MM.1S (cell line): Measurements from ENCODE around the gene TIFAB.

Experiments used
- DNase-seq: peaks from one replicate; pipeline ENCODE4 v3.0.0-alpha.2; 2015
- H2AFZ ChIP-seq: fragments of 300-600 bp; sonication (generic); 2 replicates; pipeline ENCODE4 v1.6.0; 2016; ENCODE audit warnings: antibody characterized with exemption, low read length
- H3F3A ChIP-seq: fragments of 300-600 bp; sonication (generic); 2 replicates; pipeline ENCODE4 v1.6.1; 2016; ENCODE audit warnings: mild to moderate bottlenecking, antibody characterized with exemption, low read length, moderate library complexity, mixed read lengths; ENCODE audit not compliant: insufficient read depth
- H3K27ac ChIP-seq: fragments of 300-600 bp; sonication (generic); 2 replicates; pipeline ENCODE4 v1.5.1; 2016; ENCODE audit warnings: mild to moderate bottlenecking, low read length
- H3K27me3 ChIP-seq: fragments of 300-600 bp; sonication (generic); replicated peaks from 2 replicates; pipeline ENCODE4 v1.6.0; 2016; ENCODE audit warnings: low read length; ENCODE audit not compliant: insufficient read depth
- H3K36me3 ChIP-seq: fragments of 300-600 bp; sonication (generic); replicated peaks from 2 replicates; pipeline ENCODE4 v1.6.1; 2016; ENCODE audit warnings: mild to moderate bottlenecking, low read length, mixed read lengths; ENCODE audit not compliant: insufficient read depth
- H3K4me1 ChIP-seq: fragments of 300-600 bp; sonication (generic); 2 replicates; pipeline ENCODE4 v1.6.1; 2016; ENCODE audit warnings: low read length, mixed read lengths
- H3K4me2 ChIP-seq: fragments of 300-600 bp; sonication (generic); 2 replicates; pipeline ENCODE4 v1.6.0; 2016; ENCODE audit warnings: low read depth, low read length
- H3K4me3 ChIP-seq: fragments of 300-600 bp; sonication (generic); 2 replicates; pipeline ENCODE4 v1.5.1; 2016; ENCODE audit warnings: low read length, mixed read lengths
- H3K79me2 ChIP-seq: fragments of 300-600 bp; sonication (generic); 2 replicates; pipeline ENCODE4 v1.6.1; 2016; ENCODE audit warnings: mixed run types, low read length, mixed read lengths
- H3K9ac ChIP-seq: fragments of 300-600 bp; sonication (generic); 2 replicates; pipeline ENCODE4 v1.6.1; 2016; ENCODE audit warnings: low read length, mixed read lengths
- H3K9me2 ChIP-seq: fragments of 300-600 bp; sonication (generic); replicated peaks from 2 replicates; pipeline ENCODE4 v1.6.1; 2016; ENCODE audit warnings: mild to moderate bottlenecking, low read length, mixed read lengths; ENCODE audit not compliant: insufficient read depth
- H3K9me3 ChIP-seq: fragments of 300-600 bp; sonication (generic); replicated peaks from 2 replicates; pipeline ENCODE4 v1.6.1; 2016; ENCODE audit warnings: mild to moderate bottlenecking, low read length, mixed read lengths; ENCODE audit not compliant: insufficient read depth
- H4K20me1 ChIP-seq: fragments of 300-600 bp; sonication (generic); 2 replicates; pipeline ENCODE4 v1.6.1; 2016; ENCODE audit warnings: mild to moderate bottlenecking, low read length, moderate library complexity, mixed read lengths; ENCODE audit not compliant: insufficient read depth
- EZH2 ChIP-seq: fragments of 300-600 bp; sonication (generic); optimal IDR thresholded peaks from 2 replicates; pipeline ENCODE3; 2017; ENCODE audit warnings: low read depth, mild to moderate bottlenecking, antibody characterized with exemption, low read length, mixed read lengths
- EZH2phosphoT487 ChIP-seq: fragments of 300-600 bp; sonication (generic); IDR thresholded peaks from 2 replicates; pipeline ENCODE4 v1.6.1; 2018; ENCODE audit warnings: antibody characterized with exemption, low read length
- TF ChIP-seq, protein P1 (sequence below): fragments of 300-600 bp; sonication (generic); IDR thresholded peaks from 2 replicates; pipeline ENCODE4 v1.5.1; 2016; ENCODE audit warnings: antibody characterized with exemption, low read length, mixed read lengths

The TIFAB gene

DNA sequence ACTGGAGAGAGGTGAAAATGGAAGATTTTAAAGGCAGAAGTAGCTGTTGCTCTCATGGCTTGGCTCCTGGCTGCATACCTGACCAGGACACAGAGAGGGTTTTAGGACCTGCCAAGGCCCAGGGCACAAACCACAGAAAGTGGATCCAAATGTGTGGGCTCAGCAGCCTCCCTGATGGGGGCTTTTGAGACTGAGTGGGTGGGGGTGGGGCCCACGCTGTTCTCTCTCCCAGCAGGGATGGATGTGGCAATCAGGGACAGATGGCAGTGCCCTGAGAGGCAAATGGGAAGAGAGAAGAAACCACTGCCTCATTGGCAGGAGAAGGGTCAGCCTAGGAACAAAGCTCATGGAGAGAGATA, 34.9 kb upstream of the TIFAB start:
- H3K4me1 ChIP-seq = no peaks in the 10 kb centered on the region
- no peak for DNase-seq
- H3K9me2 ChIP-seq = no peaks in the 10 kb centered on the region
- no peaks in the 10 kb centered on the region for H3K79me2 ChIP-seq
- H3K9me3 ChIP-seq = no peaks in the 10 kb centered on the region
- TF ChIP-seq, protein P1, sequence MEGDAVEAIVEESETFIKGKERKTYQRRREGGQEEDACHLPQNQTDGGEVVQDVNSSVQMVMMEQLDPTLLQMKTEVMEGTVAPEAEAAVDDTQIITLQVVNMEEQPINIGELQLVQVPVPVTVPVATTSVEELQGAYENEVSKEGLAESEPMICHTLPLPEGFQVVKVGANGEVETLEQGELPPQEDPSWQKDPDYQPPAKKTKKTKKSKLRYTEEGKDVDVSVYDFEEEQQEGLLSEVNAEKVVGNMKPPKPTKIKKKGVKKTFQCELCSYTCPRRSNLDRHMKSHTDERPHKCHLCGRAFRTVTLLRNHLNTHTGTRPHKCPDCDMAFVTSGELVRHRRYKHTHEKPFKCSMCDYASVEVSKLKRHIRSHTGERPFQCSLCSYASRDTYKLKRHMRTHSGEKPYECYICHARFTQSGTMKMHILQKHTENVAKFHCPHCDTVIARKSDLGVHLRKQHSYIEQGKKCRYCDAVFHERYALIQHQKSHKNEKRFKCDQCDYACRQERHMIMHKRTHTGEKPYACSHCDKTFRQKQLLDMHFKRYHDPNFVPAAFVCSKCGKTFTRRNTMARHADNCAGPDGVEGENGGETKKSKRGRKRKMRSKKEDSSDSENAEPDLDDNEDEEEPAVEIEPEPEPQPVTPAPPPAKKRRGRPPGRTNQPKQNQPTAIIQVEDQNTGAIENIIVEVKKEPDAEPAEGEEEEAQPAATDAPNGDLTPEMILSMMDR = no peak
- TF ChIP-seq EZH2phosphoT487 (no peak), EZH2 (no peak)
- no peak overlapping the region for H3K4me2 ChIP-seq
- no peak overlapping the region for H2AFZ ChIP-seq
- H3K4me3 ChIP-seq = no peak overlapping the region
- no peaks in the 10 kb centered on the region for H3K36me3 ChIP-seq
- peaks cover 26% of the 10 kb centered on the region; the same call in 1 of the 2 replicates for H3K27me3 ChIP-seq
- H3F3A ChIP-seq = no peaks in the 10 kb centered on the region
- H3K27ac ChIP-seq = no peak overlapping the region
- no peaks in the 10 kb centered on the region for H4K20me1 ChIP-seq
- no peak overlapping the region for H3K9ac ChIP-seq

DNA sequence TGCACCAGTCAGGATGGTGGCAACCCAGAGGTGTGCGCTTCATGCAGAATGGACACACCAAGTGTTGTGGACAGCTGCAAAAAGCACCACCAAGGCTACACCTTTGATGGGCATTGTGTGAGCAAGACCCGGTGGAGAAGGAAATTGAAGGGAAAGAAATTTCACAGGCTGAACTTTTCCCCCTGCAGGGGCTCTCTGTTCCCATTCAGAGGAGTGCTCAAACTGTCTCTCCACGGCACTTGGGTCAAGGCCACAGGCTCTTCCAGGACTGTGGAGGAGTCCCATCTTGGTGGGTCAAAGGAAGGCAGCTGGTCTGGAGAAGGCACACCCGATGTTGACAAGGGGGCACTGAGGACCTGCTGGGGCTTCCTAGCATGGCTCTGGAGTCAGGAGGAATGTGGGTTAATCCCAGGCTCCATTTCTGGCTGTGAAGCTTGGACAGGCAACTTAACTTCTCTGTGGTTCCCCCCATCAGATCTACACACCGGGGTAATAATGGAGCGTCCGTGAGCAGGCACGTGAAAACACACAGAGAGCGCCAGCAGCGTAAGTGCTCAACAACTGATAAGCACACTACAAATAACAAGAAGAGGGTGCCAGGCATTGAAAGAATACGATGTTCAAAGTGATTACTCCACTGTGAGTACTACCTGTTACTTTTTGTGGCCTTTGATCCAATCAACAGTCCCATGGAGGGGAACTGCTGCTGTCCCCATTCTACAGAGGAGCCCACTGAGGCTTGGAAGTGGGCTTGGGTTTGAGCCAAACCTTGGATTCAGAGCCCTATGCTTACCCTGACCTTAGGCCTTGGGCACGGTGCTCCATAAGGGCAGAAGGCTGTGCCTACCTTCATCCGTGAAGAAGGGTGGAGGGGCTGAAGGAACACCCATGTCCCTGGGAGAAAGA, 34.2 kb upstream of the TIFAB start:
- Histone ChIP-seq H3K4me3 (no peak overlapping the region), H3K9me2 (no peaks in the 10 kb centered on the region), H3K79me2 (no peaks in the 10 kb centered on the region), H2AFZ (no peak overlapping the region), H4K20me1 (no peaks in the 10 kb centered on the region), H3K27me3 (peaks cover 26% of the 10 kb centered on the region; the same call in 1 of the 2 replicates), H3K9ac (no peak overlapping the region), H3F3A (no peaks in the 10 kb centered on the region), H3K4me1 (no peaks in the 10 kb centered on the region), H3K27ac (no peak overlapping the region), H3K36me3 (no peaks in the 10 kb centered on the region), H3K4me2 (no peak overlapping the region), H3K9me3 (no peaks in the 10 kb centered on the region)
- TF ChIP-seq EZH2 = no peak
- TF ChIP-seq, protein P1 = no peak
- TF ChIP-seq EZH2phosphoT487 = no peak
- no peak for DNase-seq

- Histone ChIP-seq H2AFZ (no peak overlapping the region), H3K9me2 (no peaks in the 10 kb centered on the region), H3K9ac (no peak overlapping the region), H3K27me3 (peaks cover 17% of the 10 kb centered on the region; the same call in 1 of the 2 replicates), H3K4me2 (no peak overlapping the region), H3K36me3 (no peaks in the 10 kb centered on the region), H3K27ac (no peak overlapping the region), H3F3A (no peaks in the 10 kb centered on the region), H3K4me3 (no peak overlapping the region), H4K20me1 (no peaks in the 10 kb centered on the region), H3K9me3 (no peaks in the 10 kb centered on the region), H3K4me1 (no peaks in the 10 kb centered on the region), H3K79me2 (no peaks in the 10 kb centered on the region)
- TF ChIP-seq EZH2phosphoT487 (no peak), EZH2 (no peak)
- DNase-seq = no peak
Observed at GRCh38 chr5:135484674-135485086, 32.5 kb upstream of the TIFAB start.

DNA sequence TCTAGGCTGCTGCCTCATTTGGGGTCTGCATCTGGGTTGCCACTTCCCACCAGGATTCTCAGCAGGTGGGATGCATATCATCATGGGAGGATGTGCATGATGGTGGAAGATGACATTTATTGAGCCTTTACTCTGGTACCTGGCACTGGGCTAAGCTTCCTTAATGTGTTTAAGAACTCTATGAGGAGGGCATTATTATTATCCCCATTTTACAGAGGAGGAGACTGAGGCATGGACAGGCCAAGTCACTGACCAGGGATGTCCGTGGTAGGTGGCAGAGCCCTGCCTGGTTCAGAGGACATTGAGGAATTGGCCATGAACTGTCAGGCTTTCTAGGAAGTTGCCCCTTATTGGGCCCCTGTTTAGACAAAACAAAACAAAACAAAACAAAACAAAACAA, 31.1 kb upstream of the TIFAB start:
- no peaks in the 10 kb centered on the region for H3K4me1 ChIP-seq
- H3K9me3 ChIP-seq = no peaks in the 10 kb centered on the region
- H3K36me3 ChIP-seq = no peaks in the 10 kb centered on the region
- DNase-seq = no peak
- no peak overlapping the region for H2AFZ ChIP-seq
- TF ChIP-seq, protein P1 = no peak
- no peak for TF ChIP-seq EZH2phosphoT487
- no peak for TF ChIP-seq EZH2
- no peaks in the 10 kb centered on the region for H4K20me1 ChIP-seq
- no peaks in the 10 kb centered on the region for H3K79me2 ChIP-seq
- H3K27me3 ChIP-seq = peaks cover 3% of the 10 kb centered on the region; the same call in 1 of the 2 replicates
- H3K27ac ChIP-seq = no peak overlapping the region
- H3F3A ChIP-seq = no peaks in the 10 kb centered on the region
- H3K9ac ChIP-seq = no peak overlapping the region
- H3K4me2 ChIP-seq = no peak overlapping the region
- H3K4me3 ChIP-seq = no peak overlapping the region
- H3K9me2 ChIP-seq = no peaks in the 10 kb centered on the region
